HG02885 (cell line): ENCODE data around the gene MICA.
A peak's percentile ranks its signal among the peaks of the same experiment; 100 is the strongest.
"Not testable (repeated sequence)": the region's sequence is repeated elsewhere in the genome, so short reads cannot be mapped to it uniquely, and the experiment has no call there.

Experiments
- ATAC-seq: cut with Tn5 transposase; IDR thresholded peaks from one replicate; pipeline ENCODE4 v1.9.1; 2021; ENCODE audit warnings: mild to moderate bottlenecking; ENCODE audit not compliant: unreplicated experiment, poor library complexity

MICA gene

DNA sequence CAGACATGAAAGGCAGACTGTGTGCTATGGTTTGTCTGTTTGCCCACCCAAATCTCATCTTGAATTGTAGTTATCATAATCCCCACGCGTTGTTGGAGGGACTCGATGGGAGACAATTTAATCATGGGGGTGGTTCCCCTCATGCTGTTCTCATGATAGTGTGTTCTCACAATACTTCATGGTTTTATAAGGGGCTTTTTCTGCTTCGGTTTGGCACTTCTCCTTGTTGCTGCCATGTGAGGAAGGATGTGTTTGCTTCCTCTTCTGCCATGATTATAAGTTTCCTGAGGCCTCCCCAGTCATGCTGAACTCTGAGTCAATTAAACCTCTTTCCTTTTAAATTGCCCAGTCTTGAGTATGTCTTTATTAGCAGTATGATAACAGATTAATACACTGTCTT lies 47.4 kb downstream of the MICA start:
- ATAC-seq, result no peak

DNA sequence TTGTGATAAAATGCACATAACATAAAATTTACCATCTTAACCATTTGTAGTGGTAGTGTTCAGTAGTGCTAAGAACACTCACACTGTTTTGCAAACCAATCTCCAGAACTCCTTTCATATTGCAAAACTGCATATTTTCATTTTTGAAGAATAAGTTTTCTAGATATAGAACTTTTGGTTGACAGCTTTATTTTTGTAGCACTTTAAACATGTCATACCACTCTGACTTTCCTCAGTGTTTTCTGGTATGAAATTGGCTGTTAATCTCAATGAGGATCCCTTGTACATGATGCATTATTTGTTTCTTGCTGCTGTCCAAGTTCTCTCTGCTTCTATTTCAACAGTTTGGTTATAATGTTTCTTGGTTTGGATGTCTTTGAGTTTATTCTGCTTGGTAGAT lies 49.5 kb downstream of the MICA start:
- ATAC-seq, result no peak

DNA sequence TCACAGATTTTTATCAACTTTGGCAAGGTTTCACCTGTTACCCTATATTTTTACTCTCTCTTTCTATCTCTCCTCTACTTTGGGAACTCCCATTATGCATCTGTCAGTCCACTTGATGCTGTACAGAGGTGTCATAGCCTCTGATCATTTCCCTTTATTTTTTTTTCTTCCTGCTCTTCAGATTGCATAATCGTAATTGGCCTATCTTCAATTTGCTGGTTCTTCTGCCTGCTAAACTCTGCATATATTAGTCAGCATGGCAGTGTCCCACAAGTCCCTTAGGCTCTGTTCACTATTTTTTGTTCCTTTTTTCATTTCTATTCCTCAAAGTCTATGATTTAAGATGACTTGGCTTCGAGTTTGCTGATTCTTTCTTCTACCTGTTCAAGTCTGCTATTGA lies 49.9 kb downstream of the MICA start:
- no peak for ATAC-seq

DNA sequence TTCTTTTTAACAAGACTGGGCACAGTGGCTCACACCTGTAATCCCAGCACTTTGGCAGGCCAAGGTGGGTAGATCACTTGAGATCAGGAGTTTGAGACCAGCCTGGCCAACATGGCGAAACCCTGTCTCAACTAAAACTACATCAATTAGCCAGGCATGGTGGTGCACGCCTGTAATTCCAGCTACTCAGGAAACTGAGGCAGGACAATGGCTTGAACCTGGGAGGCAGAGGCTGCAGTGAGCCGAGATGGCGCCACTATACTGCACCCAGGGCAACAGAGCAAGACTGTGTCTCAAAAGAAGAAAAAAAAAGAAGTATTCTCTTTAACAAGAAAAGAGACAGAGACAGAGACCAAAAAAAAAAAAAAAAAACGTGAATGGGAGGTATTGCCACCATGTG lies 56.5 kb downstream of the MICA start:
- not testable (repeated sequence) for ATAC-seq

DNA sequence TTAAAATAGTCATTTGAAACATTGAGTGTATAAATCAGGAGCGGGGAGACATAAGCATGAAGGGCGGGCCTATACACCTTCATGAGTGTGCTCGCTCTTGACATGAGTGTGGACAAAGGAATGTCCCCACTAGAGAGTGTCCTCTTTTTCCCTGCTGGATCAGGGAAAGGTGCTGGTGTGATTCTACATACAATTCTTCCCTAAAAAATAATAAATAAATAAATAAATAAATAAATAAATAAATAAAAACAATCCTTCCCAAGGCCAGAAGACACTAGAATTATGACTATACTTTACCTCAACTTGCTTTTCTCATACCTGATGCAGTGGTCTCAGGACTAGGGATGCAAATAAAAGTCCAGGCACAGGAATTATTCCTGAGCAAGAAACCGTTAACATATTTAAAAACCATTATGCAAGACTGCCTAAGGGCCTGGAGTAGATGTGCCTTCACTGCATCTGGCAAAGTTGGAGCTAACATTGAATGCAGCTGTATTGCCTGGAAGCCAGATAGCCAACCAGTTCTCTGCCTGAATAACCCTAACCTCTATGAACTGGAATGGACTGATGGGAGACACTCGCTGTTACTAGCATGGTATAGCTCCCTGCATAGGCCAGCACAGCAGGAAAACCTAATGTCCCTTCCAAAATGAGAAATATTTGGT lies 57.1 kb downstream of the MICA start:
- ATAC-seq, result no peak

DNA sequence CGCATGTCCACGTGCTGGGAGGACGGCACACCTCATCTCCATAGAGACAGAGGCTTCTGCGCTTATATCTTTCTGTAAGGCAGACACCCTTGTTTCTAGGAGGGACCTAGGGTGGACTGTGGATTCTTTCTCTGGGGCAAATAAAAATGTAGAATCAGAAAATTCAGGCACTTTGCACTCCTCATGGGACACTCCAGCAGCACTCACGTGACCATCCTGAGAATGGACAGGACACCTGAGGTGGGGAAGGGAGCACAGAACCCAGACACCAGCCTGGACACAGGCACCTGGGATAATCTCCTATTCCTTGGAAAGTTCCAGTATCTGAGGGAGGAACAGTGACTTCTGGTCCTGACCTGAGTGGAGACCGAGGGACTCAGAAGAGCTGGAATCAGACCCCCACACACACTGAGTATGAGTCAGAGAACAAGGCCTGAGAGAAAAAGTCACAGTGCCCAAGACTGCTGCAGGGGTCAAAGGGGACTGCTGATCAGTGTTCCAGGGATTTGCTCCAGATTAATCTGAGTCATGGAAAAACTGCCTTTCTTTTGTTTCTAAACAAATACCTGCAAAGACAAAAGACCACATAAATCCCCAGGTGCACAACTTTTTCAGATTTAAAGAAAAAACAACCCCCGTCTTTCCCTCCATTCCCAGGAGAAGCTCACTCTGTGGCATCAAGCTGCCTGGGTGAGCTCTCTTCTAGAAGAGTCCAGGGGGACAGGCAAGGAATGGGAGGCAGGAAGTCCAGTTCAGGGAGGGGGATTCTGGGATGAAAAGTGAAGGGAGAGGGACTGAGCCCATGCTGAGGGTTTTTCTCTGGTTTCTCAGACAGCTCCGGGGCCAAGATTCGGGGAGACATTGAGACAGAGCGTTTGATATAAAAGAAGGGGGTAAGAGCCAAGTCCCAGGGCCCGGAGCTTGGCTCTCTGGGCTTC lies 58.9 kb downstream of the MICA start:
- no peak for ATAC-seq

DNA sequence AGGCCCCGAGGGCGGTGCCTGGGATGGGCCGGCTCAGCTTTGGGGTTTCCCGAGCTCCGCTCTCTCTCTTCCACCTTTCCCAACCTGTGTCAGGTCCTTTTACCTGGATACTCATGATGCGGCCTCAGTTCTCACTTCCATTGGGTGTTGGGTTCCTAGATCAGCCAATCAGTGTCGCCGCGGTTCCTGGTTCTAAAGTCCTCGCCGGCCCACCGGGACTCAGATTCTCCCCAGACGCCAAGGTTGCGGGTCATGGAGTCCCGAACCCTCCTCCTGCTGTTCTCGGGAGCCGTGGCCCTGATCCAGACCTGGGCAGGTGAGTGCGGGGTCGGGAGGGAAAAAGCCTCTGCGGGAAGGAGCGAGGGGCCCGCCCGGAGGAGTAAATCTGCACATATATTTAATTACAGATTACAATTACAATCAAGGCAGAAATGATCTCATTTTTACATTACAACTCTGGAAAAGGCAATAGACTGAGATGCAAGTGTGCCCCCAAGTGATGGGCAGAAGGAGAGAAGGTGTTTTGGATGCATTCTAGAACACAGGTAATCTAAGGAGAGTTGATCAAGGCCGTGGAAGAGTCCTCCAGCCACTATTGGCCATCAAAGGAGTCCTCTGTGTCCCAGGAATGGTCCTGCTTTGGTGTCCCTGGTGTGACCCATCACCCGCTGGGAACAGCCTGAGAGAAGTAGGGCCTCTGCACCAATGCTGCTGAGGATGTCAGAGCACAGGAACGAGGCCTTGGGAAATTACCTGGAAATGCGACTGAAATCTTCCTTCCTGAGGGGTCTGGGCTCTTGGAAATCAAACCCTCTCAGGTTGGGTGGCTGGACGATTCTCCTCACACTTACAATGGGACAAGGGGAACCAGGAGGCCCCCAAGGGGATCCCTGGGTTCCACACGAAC lies 59.8 kb downstream of the MICA start:
- peak; percentile 94 for ATAC-seq

DNA sequence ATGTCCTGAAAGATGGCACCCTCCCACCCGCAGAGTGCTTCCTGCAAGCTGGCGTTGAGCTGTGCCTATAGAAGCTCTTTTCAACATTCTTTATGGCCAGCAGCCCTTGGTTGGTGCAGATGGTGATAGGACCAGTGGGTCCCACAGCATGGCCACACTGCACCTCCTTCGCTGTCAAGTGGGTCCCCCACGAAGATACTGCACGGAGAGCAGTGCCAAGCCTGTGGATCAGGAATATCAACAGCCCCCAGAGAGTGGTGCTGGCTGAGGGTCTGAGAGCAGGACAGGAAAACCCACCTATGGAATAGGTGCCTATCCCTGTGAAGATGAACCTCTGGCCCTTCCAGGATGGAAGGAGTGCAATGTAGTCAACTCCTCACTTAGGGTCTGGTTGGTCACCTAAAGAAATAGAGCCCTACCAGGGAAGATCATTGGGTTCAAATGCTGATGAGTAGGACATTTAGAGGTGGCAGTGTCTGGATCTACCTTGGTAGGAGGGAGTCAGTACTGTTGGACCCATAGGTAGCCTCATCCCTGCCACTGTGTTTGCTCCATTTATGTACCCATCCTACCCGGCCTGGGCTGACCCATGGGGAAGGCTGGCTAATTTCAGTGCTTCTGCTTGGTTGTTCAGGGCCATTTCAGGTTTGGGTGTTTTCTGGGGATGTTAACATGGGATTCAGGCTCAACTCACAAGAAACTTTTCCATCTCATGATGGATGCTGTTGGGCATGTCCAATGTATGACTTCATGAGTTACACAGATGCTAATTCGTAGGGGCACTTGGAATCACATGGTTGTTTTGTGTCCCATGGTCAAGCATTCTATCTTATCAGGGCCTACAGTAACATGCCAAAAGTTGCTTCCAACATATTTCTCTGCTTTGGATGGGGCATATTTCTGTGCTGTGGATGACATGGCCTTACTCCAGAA lies 61.1 kb downstream of the MICA start:
- ATAC-seq, result no peak
